NCI-H526 (cell line): Measurements from ENCODE around the gene ZNF512.
A peak's percentile ranks its signal among the peaks of the same experiment; 100 is the strongest.
"Not testable (repeated sequence)": the region's sequence is repeated elsewhere in the genome, so short reads cannot be mapped to it uniquely, and the experiment has no call there.

ENCODE experiments used
- DNase-seq, 2 experiments: peaks; one replicate each; lab custom pipeline; 2025; lab: John Stamatoyannopoulos, UW

Gene ZNF512, protein sequence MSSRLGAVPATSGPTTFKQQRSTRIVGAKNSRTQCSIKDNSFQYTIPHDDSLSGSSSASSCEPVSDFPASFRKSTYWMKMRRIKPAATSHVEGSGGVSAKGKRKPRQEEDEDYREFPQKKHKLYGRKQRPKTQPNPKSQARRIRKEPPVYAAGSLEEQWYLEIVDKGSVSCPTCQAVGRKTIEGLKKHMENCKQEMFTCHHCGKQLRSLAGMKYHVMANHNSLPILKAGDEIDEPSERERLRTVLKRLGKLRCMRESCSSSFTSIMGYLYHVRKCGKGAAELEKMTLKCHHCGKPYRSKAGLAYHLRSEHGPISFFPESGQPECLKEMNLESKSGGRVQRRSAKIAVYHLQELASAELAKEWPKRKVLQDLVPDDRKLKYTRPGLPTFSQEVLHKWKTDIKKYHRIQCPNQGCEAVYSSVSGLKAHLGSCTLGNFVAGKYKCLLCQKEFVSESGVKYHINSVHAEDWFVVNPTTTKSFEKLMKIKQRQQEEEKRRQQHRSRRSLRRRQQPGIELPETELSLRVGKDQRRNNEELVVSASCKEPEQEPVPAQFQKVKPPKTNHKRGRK

DNA sequence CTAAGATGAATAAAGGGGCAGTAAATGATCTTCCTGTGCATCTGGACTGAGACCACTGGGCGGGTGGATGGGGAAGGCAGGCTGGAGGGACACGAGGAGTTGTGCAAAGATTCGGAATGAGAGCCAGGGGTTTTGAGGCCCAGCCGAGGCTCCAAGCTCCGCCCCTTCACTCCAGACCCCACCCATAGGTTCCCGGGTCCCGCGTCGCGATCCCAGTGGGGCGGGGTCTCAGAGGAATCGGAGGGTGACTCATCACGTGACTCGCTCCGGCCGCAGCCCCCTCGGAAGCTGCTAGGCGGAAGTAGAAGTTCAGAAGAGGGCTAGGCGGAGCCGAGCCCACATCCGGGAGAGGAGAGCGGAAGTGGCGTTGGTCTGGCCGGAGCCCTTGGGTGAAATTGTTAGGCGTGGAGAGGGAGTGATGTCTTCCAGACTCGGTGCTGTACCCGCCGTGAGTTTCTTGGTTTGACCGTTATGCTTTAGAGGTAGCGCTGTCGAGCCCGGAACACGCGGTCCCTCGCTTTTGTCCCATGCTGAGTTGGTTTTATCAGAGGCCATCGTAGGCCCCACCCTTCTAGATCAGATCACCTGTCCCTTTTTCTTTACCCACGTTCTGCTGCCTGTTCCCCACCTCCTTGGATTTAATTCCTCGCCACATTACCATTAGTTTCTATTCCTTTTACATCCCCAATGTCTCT lies at the start of gene ZNF512:
Gene ZNF512 (plus strand): TSS at position 348 of the 695 bp plus-strand sequence. CDS start 71 bp downstream, at position 419.
- peak; percentile 87 to 97 for DNase-seq

DNA sequence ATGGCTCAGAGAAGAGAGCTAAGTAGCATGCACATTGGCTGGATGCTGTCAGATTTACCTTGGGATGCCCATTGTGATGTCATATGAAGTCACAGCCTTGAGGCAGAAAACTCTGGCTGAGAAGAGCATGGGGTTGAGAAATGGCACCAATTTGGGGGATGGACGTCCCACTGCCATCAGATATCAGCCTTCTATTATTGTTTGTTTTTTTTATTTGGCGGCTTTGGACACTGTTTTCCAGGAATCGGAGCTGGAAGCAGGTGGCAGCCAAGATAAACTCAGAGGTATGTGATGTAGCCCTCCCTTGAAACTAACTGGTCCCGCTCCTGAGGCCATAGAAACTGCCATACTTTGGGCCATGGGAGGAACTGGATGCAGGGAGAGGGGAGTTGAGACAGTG lies 45.6 kb upstream of the ZNF512 start:
- DNase-seq = no peak

DNA sequence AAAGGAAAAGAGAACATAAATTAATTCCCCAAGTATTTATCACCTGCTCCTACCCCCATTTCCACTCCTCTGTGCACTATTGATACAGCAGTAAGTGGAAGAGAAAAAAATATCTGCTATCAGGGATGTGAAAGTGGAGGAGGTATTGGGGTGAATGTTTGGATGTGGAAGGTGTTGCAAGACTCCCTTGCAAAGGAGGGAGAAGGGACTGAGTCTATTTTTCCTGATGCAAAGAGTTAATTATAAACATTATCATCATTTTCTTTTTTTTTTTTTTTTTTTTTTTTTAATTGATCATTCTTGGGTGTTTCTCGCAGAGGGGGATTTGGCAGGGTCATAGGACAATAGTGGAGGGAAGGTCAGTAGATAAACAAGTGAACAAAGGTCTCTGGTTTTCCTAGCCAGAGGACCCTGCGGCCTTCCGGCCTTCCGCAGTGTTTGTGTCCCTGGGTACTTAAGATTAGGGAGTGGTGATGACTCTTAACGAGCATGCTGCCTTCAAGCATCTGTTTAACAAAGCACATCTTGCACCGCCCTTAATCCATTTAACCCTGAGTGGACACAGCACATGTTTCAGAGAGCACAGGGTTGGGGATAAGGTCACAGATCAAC lies 43.9 kb upstream of the ZNF512 start:
- not testable (repeated sequence) for DNase-seq

DNA sequence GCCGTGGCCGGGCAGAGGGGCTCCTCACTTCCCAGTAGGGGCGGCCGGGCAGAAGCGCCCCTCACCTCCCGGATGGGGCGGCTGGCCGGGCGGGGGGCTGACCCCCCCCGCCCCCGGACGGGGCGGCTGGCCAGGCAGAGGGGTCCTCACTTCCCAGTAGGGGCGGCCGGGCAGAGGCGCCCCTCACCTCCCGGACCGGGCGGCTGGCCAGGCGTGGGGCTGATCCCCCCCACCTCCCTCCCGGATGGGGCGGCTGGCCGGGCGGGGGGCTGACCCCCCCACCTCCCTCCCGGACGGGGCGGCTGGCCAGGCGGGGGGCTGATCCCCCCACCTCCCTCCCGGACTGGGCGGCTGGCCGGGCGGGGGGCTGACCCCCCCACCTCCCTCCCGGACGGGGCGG lies 43.2 kb upstream of the ZNF512 start:
- DNase-seq = not testable (repeated sequence)

DNA sequence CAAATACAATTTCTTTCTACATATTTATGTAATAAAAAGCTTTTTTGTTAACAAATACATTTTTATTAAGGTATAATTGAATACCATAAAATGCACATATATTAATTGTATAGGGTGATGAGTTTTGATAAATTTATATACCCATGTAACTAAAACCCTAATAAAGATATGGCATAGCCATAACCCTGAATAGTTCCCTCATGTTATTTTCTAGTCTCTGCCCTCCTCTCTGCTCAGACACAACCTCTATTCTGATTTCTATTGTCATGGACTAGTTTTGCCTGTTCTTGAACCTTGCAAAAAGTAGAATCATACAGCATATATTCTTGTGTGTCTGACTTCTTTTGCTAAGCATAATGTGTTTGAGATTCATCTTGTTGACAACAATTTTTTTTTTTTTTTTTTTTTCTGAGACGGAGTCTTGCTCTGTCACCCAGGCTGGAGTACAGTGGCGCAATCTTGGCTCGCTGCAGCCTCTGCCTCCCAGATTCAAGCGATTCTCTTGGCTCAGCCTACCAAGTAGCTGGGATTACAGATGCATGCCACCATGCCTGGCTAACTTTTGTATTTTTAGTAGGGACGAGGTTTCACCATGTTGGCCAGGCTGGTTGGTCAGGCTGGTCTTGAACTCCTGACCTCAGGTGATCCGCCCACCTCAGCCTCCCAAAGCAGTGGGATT lies 38.6 kb upstream of the ZNF512 start:
- DNase-seq = no peak

DNA sequence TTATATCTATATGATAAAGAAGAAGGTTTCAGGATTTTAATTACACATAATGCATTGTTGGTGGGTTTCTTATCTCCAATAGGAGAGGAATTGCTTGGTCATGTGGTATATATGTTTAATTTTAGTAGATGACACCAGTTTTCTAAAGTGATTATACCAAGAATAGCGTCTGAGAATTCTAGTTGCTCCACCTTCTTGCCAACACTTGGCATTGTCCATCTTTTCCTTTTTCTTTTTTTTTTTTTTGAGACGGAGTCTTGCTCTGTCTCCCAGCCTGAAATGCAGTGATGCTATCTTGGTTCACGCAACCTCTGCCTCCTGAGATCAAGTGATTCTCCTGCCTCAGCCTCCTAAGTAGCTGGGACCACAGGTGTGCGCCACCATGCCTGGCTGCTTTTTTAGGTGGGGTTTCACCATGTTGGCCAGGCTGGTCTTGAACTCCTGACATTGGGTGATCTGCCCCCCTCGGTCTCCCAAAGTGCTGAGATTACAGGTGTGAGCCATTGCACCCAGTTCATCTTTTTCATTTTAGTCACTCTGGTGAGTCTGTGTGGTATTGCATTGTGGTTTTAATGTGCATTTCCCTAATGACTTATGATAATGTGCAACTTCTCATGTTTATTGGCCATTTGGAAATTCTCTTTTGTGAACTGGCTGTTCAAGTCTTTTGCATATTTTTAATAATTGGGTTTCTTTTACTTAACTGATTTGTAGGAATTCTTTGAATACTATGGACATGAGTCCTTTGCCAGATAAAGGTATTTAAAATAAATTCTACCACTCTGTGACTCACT lies 37.3 kb upstream of the ZNF512 start:
- DNase-seq = no peak

DNA sequence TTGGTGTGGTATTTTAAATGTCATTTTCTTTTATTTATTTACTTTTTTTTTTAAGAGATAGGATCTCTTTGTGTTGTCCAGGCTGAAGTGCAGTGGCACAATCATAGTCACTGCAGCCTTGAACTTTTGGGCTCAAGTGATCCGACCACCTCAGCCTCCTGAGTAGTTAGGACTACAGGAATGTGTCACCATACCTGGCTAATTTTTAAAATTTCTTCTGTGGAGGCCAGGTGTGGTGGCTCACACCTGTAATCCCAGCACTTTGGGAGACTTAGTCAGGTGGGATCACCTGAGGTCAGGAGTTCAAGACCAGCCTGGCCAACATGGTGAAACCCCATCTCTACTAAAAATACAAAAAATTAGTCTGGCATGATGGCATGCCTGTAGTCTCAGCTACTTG lies 33.5 kb upstream of the ZNF512 start:
- DNase-seq = no peak

DNA sequence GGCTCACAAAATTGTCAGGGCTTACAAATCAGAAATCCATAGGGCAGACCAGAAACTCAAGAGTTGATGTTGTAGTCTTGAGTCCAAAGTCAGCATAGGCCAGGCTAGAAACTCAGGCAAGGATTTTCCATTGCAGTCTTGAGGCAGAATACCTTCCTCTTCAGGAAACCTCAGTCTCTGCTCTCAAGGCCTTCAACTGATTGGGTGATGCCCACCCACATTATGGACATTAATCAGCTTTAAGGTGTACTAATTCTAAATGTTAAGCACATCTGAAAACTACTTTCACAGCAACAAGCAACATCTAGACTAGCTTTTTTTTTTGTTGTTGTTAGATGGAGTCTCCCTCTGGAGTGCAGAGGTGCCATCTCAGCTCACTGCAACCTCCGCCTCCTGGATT lies 31.3 kb upstream of the ZNF512 start:
- DNase-seq = no peak

DNA sequence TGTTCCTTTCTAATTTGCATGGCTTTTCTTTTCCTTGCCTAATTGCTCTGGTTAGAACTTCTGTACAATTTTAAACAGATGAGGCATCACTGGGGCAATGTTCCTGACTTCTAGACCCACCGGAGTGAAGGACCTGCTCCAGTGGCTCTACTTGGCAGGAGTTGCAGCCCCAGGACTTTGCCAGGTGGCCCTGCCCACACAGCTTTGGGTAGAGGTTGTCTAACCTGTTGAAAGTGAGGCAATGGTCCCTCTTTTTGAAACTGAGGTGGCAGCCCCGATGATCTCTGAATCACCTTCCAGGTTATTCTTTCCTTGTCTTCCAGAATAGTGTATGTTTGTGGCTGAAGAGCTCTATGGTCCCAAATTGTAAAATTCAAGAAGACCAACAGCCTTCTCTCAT lies 29.9 kb upstream of the ZNF512 start:
- no peak for DNase-seq

DNA sequence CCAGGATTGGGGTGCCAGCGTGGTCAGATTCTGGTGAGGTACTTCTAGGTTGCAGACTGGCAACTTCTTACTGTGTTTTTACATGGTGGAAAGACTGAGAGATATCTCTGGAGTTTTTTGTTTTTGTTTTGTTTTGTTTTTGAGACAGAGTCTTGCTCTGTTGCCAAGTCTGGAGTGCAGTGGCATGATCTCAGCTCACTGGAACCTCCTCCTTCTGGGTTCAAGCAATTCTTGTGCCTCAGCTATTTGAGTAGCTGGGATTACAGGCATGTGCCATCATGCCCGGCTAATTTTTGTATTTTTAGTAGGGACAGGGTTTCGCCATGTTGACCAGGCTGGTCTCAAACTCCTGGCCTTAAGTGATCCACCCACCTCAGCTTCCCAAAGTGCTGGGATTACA lies 28.4 kb upstream of the ZNF512 start:
- not testable (repeated sequence) for DNase-seq

DNA sequence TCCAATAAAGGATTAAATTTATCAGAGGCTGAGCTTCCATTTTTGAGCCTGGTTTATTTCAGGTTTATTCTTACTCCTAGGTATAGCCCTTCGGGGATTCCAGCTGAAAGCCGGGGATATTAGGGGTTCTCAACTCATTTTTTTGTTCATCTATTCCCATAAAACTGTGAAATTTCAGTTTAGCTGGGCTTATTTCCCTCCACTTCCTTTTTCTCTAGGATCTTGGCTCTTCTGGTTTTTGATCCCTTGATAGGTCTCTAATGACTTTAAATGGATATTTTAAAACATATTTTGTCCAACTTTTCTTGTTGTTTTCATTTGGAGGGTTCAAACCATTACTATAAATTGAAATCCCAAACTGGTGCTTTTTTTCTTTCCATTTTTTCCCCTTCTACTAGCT lies 23.6 kb upstream of the ZNF512 start:
- DNase-seq = no peak

DNA sequence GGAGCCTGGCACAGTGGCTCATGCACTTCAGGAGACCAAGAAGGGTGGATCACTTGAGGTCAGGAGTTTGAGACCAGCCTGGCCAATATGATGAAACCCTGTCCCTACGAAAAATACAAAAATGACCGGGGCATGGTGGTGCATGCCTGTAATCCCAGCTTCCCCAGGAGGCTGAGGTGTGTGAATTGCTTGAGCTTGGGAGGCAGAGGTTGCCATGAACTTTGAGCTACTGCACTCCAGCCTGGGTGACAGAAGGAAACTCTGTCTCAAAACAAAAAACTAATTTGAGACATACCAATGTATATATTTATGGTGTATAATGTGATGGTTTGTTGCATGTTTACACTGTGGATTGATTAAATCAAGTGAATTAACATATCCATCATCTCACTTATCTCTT lies 21.8 kb upstream of the ZNF512 start:
- no peak for DNase-seq

DNA sequence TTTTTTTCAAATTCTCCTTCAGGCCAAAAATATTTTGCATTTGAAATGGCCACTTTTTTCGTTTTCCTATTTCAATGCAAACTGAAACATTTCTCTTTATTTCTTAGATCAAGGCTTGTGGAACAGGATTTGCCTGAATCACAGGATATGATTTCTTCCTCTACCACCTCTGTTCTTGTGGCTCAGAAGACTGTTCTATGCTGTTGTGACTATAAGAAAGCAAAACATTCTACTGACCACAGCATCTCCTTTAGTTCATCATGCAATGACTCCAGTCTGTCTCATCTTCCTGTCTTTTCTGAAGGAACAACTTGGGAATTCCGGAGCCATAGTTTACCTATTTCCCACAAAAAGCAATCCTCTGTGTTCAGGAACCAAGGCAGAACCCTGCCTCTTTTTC lies 16.2 kb upstream of the ZNF512 start:
- no peak for DNase-seq

DNA sequence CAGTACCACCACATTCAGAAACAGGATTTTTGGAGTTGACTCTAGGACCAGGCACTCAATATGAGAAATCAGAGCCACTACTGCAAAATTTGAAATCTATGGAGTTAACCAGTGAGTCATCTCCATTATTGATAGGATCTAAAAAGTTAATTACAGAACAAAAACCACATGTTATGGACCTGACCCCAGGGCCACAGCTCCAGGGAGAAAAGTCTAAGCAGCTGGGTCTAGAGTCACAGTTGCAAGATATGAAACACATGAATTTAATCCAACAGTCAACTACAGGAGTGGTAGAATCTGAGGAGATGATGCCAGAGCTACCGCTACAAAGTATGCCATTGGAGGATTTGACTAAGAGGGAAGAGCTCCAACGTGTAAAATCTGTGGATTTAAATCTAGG lies 13.4 kb upstream of the ZNF512 start:
- no peak for DNase-seq

DNA sequence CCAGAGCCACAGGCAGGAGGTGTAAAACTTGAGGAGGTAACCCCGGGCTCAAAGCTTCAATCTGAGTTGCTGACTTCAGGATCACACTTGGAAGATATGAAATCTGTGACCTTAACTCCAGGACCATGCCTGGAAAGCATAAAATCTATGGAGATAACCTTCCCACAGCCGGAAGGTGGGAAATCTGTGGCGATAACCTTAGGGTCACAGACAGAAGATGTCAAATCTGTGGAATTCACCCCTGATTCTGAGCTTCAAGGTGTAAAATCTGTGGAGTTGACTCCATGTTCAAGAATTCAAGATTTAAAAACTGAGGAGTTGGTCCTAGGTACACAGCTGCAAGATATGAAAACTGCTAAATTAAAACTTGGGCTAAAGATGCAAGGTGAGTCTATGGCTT lies 11.6 kb upstream of the ZNF512 start:
- no peak for DNase-seq

DNA sequence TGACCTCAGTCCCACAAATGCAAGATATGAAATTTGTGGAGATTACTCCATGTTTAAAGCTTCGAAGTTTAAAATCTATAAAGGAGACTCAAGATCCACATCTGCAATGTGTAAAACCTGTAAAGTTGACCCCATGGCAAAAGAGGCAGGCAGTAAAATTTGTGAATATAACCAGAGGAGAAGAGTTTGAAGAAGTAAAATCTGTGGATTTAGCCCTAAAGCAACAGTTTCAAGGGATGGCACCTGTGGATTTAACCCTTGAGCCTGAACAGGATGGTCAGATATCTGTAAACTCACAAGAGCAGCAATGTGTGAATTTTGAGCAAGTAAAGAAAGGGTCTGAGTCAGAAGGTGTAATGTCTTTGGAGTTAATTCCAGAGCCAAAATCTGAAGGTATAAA lies 11.2 kb upstream of the ZNF512 start:
- DNase-seq = no peak

DNA sequence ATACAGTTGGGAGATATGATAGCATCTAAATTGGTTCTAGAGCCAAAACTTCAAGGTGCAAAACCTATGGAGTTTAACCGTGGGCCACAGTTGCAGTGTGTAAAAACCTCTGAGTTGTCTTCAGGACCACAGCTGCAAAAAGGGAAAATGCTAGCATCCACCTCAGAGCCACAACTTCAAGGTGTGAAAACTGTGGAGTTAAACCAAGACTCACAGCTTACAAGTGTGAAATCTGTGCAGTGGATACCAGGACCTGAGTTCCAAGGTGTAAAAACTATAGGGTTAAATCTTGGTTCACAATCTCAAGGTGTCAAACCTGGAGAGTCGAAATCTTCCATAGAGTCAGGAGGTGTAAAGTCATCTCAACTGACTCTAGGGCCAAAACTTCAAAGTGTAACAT lies 10.4 kb upstream of the ZNF512 start:
- DNase-seq = no peak

DNA sequence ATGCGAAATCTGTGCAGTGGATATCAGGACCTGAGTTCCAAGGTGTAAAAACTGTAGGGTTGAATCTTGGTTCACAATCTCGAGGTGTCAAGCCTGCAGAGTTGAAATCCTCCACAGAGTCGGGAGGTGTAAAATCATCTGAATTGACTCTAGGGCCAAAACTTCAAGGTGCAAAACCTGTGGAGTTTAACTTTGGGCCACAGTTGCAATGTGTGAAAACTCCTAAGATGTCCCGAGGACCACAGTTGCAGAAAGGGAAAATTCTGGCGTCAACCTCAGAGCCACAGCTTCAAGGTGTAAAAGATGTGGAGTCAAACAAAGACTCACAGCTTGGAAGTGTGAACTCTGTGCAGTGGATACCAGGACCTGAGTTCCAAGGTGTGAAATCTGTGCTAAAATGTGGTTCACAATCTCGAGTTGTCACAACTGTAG lies 9.8 kb upstream of the ZNF512 start:
- DNase-seq = no peak

DNA sequence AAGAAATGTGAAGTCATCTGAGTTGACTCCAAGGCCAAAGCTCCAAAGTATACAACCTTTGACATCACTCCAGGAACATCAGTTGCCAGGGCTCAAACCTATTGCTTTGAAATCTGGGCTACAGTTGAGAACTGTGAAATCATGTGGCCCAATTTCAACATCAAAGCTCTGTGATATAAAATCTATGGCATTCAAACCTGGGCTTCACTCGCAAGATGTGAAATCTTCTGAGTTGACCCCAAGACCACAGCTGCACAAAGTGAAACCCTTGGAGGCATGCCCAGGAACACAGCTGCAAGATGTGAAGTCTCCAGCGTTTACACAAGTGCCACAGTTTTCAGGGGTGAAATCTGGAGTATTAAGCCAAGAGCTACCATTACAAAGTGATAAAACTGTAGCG lies 9.4 kb upstream of the ZNF512 start:
- no peak for DNase-seq

DNA sequence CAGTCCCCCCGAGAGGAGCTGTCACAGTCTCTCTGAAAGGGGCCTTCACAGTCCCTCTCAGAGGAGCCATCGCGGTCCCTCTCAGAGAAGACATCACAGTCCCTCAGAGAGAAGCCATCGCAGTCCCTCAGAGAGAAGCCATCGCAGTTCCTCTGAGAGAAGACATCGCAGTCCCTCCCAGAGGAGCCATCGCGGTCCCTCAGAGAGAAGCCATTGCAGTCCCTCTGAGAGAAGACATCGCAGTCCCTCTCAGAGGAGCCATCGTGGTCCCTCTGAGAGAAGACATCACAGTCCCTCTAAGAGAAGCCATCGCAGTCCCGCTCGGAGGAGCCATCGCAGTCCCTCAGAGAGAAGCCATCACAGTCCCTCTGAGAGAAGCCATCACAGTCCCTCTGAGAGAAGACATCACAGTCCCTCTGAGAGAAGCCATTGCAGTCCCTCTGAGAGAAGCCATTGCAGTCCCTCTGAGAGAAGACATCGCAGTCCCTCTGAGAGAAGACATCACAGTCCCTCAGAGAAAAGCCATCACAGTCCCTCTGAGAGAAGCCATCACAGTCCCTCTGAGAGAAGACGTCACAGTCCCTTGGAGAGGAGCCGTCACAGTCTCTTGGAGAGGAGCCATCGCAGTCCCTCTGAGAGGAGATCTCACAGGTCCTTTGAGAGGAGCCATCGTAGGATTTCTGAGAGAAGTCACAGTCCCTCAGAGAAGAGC lies 1.3 kb upstream of the ZNF512 start:
- DNase-seq = no peak
